HG03103 (cell line): Measurements from ENCODE around the gene SSB.
"Not testable (repeated sequence)": the region's sequence is repeated elsewhere in the genome, so short reads cannot be mapped to it uniquely, and the experiment has no call there.

Experiments
- ATAC-seq: cut with Tn5 transposase; IDR thresholded peaks from one replicate; pipeline ENCODE4 v1.9.1; 2021; ENCODE audit warnings: low read depth; ENCODE audit not compliant: unreplicated experiment

SSB gene

GRCh38 chr2:169827272-169828140 is 28.8 kb downstream of the SSB start, which contains the start of gene UBR3:
Gene UBR3, plus strand, starts transcription at chr2:169827454. Its CDS starts 54 bp downstream, at chr2:169827508.
- peak; percentile 76 for ATAC-seq

DNA sequence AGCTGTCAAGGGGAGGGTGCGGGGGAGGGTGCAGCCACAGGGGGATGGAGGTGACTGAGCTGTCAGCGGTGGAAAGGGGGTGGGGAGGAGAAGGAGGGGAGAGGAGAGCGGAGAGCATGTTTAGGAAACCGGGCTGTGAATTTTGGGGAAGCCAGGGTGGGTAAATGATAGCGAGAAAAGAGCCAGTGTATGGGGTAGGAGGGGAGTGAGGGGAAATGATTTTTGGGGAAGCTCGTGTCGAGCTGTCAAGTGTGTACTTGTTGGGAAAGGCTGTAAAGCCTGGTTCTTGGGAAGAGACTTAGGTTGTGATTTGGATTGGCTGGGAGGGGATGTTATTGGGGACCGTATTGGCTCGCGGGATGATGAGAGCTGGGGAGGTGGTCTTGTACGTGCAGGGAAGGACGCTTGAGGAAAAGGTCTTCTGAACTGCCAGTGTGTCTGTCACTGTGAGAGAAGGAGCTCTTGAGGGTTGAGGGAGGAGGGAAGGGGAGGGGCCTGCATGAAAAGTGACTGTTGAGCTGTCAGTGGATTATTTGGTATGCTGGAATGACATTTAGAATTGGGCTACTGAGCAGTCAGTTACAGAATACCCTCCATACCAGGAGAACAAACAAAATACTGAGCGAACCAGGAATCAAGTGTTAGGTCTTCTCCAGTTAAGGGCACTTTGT is 29.6 kb downstream of the SSB start:
- no peak for ATAC-seq

DNA sequence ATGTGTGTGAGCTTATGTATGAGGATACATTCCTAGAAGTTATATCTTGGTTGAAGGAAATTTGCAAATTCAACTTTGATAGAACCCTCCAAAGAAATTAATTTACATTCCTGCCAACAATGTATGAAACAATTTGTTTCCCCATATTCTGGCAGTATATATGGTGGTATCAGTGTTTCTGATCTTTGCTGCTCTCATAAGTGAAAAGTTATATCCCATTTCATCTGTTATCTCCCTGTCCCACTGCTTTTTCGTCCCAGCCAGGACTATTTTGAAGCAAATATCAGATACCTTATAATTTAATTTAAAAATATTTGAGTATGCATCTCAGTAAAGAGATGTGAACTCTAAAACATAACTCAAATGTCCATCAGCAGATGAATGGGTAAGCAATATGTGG is 35.7 kb downstream of the SSB start:
- ATAC-seq: no peak

GRCh38 chr2:169838743-169839489 is 40.2 kb downstream of the SSB start:
- no peak for ATAC-seq

DNA sequence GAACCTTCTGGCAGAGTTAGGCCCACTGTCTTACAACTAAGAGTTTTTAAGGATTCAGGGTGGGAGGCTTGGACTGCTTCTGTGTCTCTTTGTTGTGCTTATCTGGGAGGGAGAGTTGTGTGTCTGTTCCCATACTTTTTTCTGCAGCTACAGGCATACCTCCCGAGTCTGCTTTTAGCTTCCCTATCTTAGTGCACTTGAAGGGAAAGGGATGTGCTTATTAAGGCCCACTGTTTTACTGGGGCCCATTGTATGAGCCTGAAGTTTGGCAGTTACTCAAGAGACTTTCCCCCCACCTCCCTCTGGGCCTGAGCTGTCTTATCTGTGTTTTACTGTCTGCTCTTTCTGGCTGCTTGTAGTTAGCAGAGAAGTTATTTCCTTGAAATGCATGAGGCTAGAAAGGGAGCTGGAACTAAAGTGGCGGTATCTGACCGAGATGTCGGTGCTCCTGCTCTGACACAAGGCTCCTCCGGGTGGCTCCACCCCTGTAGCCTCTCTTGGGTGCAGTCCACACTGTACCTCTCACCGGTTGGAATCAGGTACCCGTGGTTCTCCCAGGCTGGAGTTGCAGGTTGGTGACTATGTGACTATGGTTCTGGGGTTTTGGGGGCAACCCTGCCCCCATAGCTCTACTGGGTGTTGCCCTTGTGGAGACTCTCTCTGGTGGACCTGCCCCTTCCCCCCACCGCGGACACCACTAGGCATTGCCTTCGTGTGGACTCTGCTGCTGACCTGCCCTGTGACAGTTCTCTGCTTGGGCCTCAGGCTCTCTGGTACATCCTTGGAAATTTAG is 41.5 kb downstream of the SSB start:
- no peak for ATAC-seq

GRCh38 chr2:169840747-169841142 is 42.1 kb downstream of the SSB start:
- ATAC-seq: no peak

GRCh38 chr2:169841625-169842024 is 43.0 kb downstream of the SSB start:
- ATAC-seq: not testable (repeated sequence)

GRCh38 chr2:169845016-169845415 is 46.3 kb downstream of the SSB start:
- ATAC-seq: no peak

- not testable (repeated sequence) for ATAC-seq
Measured at GRCh38 chr2:169848959-169849693, 50.5 kb downstream of the SSB start.

- ATAC-seq: no peak
Measured at GRCh38 chr2:169849710-169850109, 51.0 kb downstream of the SSB start.

- ATAC-seq: no peak
Measured at GRCh38 chr2:169853041-169853668, 54.5 kb downstream of the SSB start.

DNA sequence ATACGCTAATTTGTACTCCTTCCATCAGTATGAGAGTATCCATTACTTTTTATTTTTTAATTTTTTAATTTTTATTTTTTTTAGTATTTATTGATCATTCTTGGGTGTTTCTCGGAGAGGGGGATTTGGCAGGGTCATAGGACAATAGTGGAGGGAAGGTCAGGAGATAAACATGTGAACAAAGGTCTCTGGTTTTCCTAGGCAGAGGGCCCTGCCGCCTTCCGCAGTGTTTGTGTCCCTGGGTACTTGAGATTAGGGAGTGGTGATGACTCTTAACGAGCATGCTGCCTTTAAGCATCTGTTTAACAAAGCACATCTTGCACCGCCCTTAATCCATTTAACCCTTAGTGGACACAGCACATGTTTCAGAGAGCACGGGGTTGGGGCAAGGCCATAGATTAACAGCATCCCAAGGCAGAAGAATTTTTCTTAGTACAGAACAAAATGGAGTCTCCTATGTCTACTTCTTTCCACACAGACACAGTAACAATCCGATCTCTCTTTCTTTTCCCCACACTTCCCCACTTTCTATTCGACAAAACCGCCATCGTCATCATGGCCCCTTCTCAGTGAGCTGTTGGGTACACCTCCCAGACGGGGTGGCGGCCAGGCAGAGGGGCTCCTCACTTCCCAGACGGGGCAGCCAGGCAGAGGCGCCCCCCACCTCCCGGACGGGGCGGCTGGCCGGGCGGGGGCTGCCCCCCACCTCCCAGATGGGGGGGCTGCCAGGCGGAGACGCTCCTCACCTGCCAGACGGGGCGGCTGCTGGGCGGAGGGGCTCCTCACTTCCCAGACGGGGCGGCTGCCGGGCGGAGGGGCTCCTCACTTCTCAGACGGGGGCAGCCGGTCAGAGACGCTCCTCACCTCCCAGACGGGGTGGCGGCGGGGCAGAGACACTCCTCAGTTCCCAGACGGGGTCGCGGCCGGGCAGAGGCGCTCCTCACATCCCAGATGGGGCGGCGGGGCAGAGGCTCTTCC is 56.9 kb downstream of the SSB start:
- not testable (repeated sequence) for ATAC-seq

DNA sequence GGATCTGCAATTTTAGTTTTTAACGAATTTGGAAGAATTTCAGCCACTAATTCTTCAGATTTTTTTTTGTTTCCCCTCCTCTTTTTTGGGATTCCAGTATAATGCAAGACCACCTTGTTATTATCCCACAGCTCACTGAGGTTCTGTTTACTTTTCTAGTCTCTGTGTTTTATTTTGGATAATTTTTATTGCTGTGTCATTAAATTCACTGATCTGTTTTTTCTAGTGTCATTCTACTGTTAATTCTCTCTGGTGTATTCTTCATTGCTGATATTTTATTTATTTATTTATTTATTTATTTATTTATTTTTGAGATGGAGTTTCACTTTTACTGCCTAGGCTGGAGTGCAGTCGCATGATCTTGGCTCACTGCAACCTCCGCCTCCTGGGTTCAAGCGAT is 60.8 kb downstream of the SSB start:
- no peak for ATAC-seq

DNA sequence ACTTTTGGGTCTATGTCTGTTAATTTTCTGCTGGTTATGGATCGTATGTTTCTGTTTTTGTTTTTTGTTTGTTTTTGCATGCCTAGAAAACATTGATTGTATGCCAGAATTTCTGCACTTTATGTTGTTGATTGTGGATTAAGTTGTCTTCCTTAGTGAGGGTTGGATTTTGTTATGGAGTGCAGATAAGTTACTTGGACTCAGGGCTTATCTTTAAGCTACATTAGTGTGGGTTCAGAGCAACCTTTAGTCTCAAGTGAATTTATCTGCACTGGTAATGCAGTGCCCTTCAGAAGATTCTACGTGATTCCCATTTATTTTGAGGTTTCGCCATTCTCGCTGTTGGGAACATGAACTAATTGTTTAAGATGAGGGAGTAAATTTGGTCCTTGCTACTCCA is 61.5 kb downstream of the SSB start:
- no peak for ATAC-seq
